ENCODE measurements around the gene CATSPERD.
"Not testable (repeated sequence)": the region's sequence is repeated elsewhere in the genome, so short reads cannot be mapped to it uniquely, and the experiment has no call there.

Gene CATSPERD

GRCh38 chr19:5681391-5682106, 38.9 kb upstream of the CATSPERD start:
- DNase-seq (no peak), ATAC-seq (no peak)
- H3K4me3 Mint-ChIP-seq: peak overlapping the region; percentile 63 to 83
- peaks cover 47% of the 10 kb centered on the region for H3K4me1 Mint-ChIP-seq
- no peaks in the 10 kb centered on the region for H3K9me3 Mint-ChIP-seq
- H3K27ac Mint-ChIP-seq: peak overlapping the region; percentile 8 to 21
- H3K27me3 Mint-ChIP-seq: no peaks in the 10 kb centered on the region

GRCh38 chr19:5682107-5682482, 38.3 kb upstream of the CATSPERD start:
- Mint-ChIP-seq H3K4me3 (peak overlapping the region; percentile 63 to 83), H3K9me3 (no peaks in the 10 kb centered on the region), H3K27ac (no peak overlapping the region), H3K4me1 (peaks cover 49% of the 10 kb centered on the region), H3K27me3 (no peaks in the 10 kb centered on the region)
- ATAC-seq (no peak), DNase-seq (no peak)

- peaks cover 58% of the 10 kb centered on the region for H3K4me1 Mint-ChIP-seq
- no peak for DNase-seq
- H3K4me3 Mint-ChIP-seq: no peak overlapping the region
- no peaks in the 10 kb centered on the region for H3K9me3 Mint-ChIP-seq
- no peak for ATAC-seq
- no peak overlapping the region for H3K27ac Mint-ChIP-seq
- no peaks in the 10 kb centered on the region for H3K27me3 Mint-ChIP-seq
Measured at GRCh38 chr19:5683177-5683886, 37.1 kb upstream of the CATSPERD start.

- no peaks in the 10 kb centered on the region for H3K9me3 Mint-ChIP-seq
- no peak overlapping the region for H3K4me3 Mint-ChIP-seq
- DNase-seq (no peak), ATAC-seq (no peak)
- H3K27ac Mint-ChIP-seq: no peak overlapping the region
- peaks cover 53% of the 10 kb centered on the region for H3K4me1 Mint-ChIP-seq
- no peaks in the 10 kb centered on the region for H3K27me3 Mint-ChIP-seq
Measured at GRCh38 chr19:5684694-5685430, 35.6 kb upstream of the CATSPERD start.

GRCh38 chr19:5686326-5686646, 34.2 kb upstream of the CATSPERD start:
- H3K27me3 Mint-ChIP-seq: no peaks in the 10 kb centered on the region
- DNase-seq (no peak), ATAC-seq (no peak)
- peak overlapping the region; percentile 91 to 92 for H3K27ac Mint-ChIP-seq
- H3K4me1 Mint-ChIP-seq: peaks cover 54% of the 10 kb centered on the region
- peak overlapping the region; percentile 90 to 92 for H3K4me3 Mint-ChIP-seq
- no peaks in the 10 kb centered on the region for H3K9me3 Mint-ChIP-seq

- H3K9me3 Mint-ChIP-seq: no peaks in the 10 kb centered on the region
- H3K4me3 Mint-ChIP-seq: peak overlapping the region; percentile 90 to 92
- peaks cover 51% of the 10 kb centered on the region for H3K4me1 Mint-ChIP-seq
- DNase-seq: peak; percentile 98 to 100
- H3K27me3 Mint-ChIP-seq: no peaks in the 10 kb centered on the region
- peak; percentile 67 for ATAC-seq
- H3K27ac Mint-ChIP-seq: peak overlapping the region; percentile 91 to 92
Measured at GRCh38 chr19:5686647-5687359, 33.6 kb upstream of the CATSPERD start.

GRCh38 chr19:5687360-5688198, 32.9 kb upstream of the CATSPERD start:
- no peak for DNase-seq
- Mint-ChIP-seq H3K9me3 (no peaks in the 10 kb centered on the region), H3K27ac (no peak overlapping the region), H3K27me3 (no peaks in the 10 kb centered on the region), H3K4me1 (peaks cover 52% of the 10 kb centered on the region), H3K4me3 (peak overlapping the region; percentile 90 to 92)
- ATAC-seq: no peak

GRCh38 chr19:5688262-5688881, 32.1 kb upstream of the CATSPERD start:
- peaks cover 60% of the 10 kb centered on the region for H3K4me1 Mint-ChIP-seq

GRCh38 chr19:5690125-5690954, 30.1 kb upstream of the CATSPERD start, which contains the start of gene RPL36:
TSS of gene RPL36 (plus strand) at chr19:5690295. CDS start at chr19:5690508, 213 bp downstream.
- H3K27ac Mint-ChIP-seq: peak within 1 kb of the TSS; percentile 98 to 99
- peak; percentile 62 for ATAC-seq
- DNase-seq: peak; percentile 99
- H3K27me3 Mint-ChIP-seq: no peaks in the 10 kb centered on the region
- peaks cover 80% of the 10 kb centered on the region for H3K4me1 Mint-ChIP-seq
- H3K4me3 Mint-ChIP-seq: peak within 1 kb of the TSS; percentile 96 to 99
- no peaks in the 10 kb centered on the region for H3K9me3 Mint-ChIP-seq

More at GRCh38 chr19:5688262-5688881, 32.1 kb upstream of the CATSPERD start:
- not testable (repeated sequence) for H3K27me3 Mint-ChIP-seq, DNase-seq, ATAC-seq, H3K9me3 Mint-ChIP-seq
- H3K4me3 Mint-ChIP-seq: peak overlapping the region; percentile 69 to 82
- peak overlapping the region in 1 of 2 donors; percentile 25 for H3K27ac Mint-ChIP-seq

GRCh38 chr19:5690955-5691821, 29.2 kb upstream of the CATSPERD start:
- no peaks in the 10 kb centered on the region for H3K9me3 Mint-ChIP-seq
- peak; percentile 6 for ATAC-seq
- peaks cover 76% of the 10 kb centered on the region for H3K4me1 Mint-ChIP-seq

GRCh38 chr19:5691822-5692722, 28.4 kb upstream of the CATSPERD start:
- H3K27me3 Mint-ChIP-seq: no peaks in the 10 kb centered on the region
- H3K4me3 Mint-ChIP-seq: peak overlapping the region; percentile 96 to 99
- DNase-seq (peak; percentile 39 to 48), ATAC-seq (no peak)
- peaks cover 74% of the 10 kb centered on the region for H3K4me1 Mint-ChIP-seq
- no peaks in the 10 kb centered on the region for H3K9me3 Mint-ChIP-seq
- H3K27ac Mint-ChIP-seq: peak overlapping the region; percentile 69 to 99

More at GRCh38 chr19:5690955-5691821, 29.2 kb upstream of the CATSPERD start:
- H3K27me3 Mint-ChIP-seq: no peaks in the 10 kb centered on the region
- peak overlapping the region; percentile 96 to 99 for H3K4me3 Mint-ChIP-seq
- DNase-seq: peak; percentile 64 to 69
- H3K27ac Mint-ChIP-seq: peak overlapping the region; percentile 98 to 99

- Mint-ChIP-seq H3K4me3 (peak overlapping the region; percentile 96 to 99), H3K9me3 (no peaks in the 10 kb centered on the region), H3K27me3 (no peaks in the 10 kb centered on the region), H3K27ac (peak overlapping the region; percentile 69 to 99), H3K4me1 (peaks cover 77% of the 10 kb centered on the region)
- DNase-seq: no peak
- no peak for ATAC-seq
Measured at GRCh38 chr19:5692723-5693194, 27.7 kb upstream of the CATSPERD start.
